GM19455 (cell line): ENCODE data around the gene NARF.
A peak's percentile ranks its signal among the peaks of the same experiment; 100 is the strongest.
"Not testable (repeated sequence)": the region's sequence is repeated elsewhere in the genome, so short reads cannot be mapped to it uniquely, and the experiment has no call there.

Experiments used
- ATAC-seq: cut with Tn5 transposase; IDR thresholded peaks from one replicate; pipeline ENCODE4 v1.9.1; 2021; ENCODE audit not compliant: unreplicated experiment

The NARF gene

GRCh38 chr17:82445542-82445941 is 13.0 kb upstream of the NARF start:
- no peak for ATAC-seq

DNA sequence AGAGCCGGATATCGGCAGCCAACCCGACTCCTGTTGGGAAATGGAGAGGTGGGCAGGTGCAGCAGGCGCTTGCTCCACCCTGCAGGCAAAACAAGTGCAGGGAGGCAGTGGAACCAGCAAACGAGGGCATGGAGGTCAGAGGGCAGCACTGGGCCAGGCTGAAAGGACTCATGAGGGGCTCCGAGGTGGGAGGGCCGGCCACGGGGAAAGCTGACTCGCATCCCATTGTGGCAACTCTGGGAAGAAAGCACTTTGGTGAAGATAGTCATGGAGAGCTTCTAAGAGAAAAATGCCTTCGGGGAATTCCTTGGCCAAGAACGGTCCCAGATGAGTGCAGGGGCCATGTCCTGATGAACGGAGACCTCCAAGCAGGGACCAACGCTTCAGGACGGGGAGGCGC is 12.4 kb upstream of the NARF start:
- ATAC-seq, result no peak

DNA sequence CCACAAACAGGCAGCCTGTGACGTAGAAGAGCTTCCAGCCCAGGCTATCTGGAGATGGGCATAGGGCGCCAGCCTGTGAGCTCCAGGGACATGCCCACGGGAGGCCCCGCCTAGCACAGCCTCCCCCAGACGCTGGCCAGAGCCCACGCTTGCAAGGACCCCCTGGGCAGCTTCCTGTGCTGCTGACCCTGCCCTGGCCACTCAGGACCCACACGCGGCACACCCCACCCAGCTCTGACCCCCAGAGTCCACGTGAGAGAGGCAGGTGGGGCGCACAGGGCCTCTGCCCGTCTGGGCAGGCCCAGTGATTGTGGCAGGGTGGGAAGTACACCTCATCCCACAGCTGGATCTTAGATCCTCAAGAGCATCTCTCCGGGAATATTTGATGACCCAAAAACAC is 11.9 kb upstream of the NARF start:
- no peak for ATAC-seq

DNA sequence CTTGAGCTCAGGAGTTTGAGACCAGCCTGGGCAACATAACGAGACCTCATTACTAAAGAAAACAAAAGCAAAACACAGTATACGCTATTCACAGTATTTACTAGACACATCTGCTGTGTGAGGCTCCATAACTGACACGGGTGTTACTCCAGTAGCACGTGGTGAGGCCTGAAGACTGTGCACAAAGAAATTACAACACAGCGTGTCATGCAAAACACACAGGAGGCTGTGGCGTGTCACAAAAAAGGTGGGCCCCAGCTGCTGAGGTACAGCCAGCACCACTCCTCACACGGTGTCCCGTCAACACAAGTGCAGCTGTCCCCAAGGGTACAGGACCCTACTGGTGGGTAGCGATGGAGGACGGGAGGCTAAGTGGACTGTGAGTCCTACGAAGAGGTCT is 10.7 kb upstream of the NARF start:
- ATAC-seq, result no peak

- ATAC-seq, result peak; percentile 44
Observed at GRCh38 chr17:82449131-82449882, 9.2 kb upstream of the NARF start.

DNA sequence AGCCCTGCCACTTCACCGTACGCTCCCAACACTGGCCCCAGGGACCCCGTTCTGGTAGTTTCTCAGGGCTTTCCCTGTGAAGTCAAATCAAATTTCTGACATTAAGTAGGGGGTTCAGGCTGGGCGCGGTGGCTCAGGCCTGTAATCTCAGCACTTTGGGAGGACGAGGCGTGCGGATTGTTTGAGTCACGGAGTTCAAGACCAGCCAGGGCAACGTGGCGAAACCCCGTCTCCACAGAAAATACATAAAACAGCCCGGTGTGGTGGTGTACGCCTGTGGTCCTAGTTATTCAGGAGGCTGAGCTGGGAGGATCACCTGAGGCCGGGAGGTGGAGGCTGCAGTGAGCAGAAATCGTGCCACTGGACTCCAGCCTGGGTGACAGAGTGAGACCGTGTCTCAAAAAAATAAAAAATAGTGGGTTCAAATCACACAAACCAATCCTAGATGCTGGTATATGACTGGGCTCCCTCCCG is 8.6 kb upstream of the NARF start:
- ATAC-seq, result no peak

DNA sequence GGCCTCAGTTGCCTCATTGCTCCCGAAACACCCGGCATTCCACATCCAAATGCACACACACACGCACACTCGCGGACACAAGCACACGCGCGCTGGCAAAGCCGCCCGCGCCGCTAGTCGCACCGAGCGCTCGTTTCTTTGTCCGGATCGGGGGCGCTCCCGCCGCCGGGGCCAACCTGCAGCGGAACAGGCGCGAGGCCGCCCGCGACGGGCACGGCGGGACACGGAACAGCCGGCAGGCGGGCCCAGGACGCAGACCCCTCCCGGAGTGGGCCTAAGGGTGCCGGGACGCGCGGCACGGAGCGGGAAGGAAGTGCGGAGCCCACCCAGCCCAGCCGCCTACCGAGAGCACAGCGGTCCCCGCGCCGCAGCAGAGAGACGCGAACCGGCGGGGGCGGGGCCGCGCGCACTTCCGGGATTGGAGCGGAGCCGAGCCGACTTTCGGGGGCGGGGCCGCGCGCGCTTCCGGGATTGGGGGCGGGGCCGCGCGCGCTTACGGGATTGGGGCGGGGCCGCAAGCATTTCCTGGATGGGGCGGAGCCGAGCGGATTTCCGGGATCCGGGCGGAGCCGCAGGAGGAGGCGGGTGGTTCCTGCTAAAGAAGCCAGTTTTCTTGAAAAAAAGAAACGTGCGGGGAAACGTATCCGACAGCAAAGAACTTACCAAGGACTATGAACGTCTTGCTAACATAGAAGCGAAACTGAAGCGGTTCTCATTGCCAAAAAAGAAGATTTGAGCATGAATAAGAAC is 8.0 kb upstream of the NARF start, which contains the start of gene CYBC1:
Gene CYBC1 (minus strand): TSS at position 396 of the 750 bp plus-strand sequence. CDS start 1,498 bp downstream, outside the sequence.
- ATAC-seq, result peak; percentile 57

DNA sequence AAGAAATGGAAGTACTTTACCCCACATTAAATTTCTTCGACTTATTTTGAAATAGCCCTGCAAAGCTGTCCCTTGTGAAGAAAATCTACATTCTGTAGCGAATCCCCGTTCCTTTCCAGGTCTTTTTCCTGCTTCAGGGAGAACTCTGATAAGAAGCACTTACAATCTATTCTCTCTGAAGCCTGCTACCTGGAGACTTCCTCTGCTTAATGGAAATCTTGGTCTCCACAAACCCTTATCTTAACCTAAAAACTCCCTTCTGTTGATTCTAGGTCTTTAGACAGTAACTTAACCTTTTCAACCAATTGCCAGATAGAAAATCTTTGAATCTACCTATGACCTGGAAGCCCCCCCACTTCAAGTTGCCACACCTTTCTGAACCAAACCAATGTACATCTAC is 6.4 kb upstream of the NARF start:
- ATAC-seq, result no peak

- ATAC-seq, result not testable (repeated sequence)
Observed at GRCh38 chr17:82453151-82453550, 5.4 kb upstream of the NARF start.

DNA sequence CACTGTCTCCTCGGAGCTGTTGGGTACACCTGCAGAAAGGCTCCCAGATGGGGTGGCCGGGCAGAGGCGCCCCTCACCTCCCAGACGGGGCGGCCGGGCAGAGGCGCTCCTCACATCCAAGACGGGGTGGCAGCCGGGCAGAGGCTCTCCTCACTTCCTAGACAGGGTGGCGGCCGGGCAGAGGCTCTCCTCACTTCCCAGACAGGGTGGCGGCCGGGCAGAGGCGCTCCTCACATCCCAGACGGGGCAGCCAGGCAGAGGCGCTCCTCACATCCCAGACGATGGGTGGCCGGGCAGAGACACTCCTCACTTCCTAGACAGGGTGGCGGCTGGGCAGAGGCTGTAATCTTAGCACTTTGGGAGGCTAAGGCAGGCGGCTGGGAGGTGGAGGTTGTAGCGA is 4.8 kb upstream of the NARF start:
- not testable (repeated sequence) for ATAC-seq

GRCh38 chr17:82457073-82457928 is 1.2 kb upstream of the NARF start:
- no peak for ATAC-seq

- no peak for ATAC-seq
Observed at GRCh38 chr17:82457929-82458178, 687 bp upstream of the NARF start.

- ATAC-seq, result peak; percentile 7
Observed at GRCh38 chr17:82458885-82459424, 414 bp downstream of the NARF start.

- ATAC-seq, result not testable (repeated sequence)
Observed at GRCh38 chr17:82459936-82460335, 1.4 kb downstream of the NARF start.

DNA sequence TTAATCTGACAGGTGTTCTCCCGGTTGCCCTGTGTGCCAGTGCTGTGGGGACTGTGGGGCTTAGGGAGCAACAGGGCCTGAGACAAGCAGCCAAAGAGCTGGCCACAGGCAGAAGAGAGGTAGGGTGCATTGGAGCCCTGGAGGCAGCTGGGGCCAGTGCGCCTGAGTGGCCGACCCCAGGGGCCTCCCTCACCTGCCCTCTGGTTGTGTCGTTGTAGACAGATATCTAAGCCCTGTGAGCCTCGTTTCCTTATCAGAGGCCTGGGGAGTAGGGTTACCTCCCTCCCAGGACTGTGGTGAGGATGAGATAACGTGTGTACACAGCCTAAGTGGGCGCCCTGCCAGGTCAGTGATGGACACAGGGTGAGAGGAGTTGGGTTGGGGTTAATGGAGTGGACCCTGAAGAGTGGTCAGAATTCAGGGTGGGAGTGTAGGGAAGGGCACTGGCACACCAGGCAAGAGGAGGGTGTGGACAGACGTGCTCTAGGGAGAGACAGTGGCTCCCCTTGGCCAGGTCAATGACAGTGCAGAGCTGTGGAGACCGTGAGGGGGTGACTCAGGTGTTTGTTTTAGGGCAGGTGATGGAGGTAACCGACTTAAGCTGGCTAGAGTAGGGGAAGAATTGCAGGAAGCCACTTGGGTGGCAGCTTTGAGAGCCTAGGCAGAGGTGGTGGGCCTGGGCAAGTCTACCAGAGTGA is 3.4 kb downstream of the NARF start:
- no peak for ATAC-seq

DNA sequence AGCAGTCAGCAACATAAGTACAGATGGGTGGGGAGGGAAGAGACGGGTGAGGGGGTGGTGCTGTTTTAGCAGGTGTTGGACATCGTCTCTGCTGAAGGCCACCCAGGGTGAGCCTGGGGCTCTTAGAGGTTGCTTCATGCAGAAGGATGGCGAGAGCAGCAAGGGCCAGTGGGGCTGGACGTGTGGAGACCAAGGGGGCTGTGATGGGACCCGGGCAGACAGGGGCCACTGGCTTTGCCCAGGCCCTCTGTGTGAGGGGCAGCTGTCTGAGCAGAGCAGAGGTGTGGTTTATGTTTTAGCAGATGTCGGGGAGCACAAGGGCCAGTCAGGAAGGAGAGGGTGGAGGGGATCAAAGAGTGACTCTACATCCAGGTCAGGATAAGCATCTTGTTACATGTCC is 4.8 kb downstream of the NARF start:
- no peak for ATAC-seq

GRCh38 chr17:82463925-82464566 is 5.5 kb downstream of the NARF start:
- ATAC-seq, result no peak

- no peak for ATAC-seq
Observed at GRCh38 chr17:82464567-82464929, 6.0 kb downstream of the NARF start.

GRCh38 chr17:82465023-82465603 is 6.6 kb downstream of the NARF start:
- no peak for ATAC-seq

- no peak for ATAC-seq
Observed at GRCh38 chr17:82468692-82469091, 10.2 kb downstream of the NARF start.
